GM23338 (cell line): ENCODE data around the gene OR2A42. TPM values are rescaled to one million over a fixed set of nuclear protein-coding genes. Genes with fewer than 3 reads are reported as not detected.

Source experiments
- ATAC-seq: fragments of 200-7000 bp; cut with Tn5 transposase; 3 replicates; pipeline ENCODE4 v1.9.1; 2020
- DNase-seq: peaks from one replicate; pipeline ENCODE4 v3.0.0-alpha.2; 2015; ENCODE audit warnings: low spot score
- H2AFZ ChIP-seq: fragments of 200-600 bp; sonication (generic); 2 replicates; pipeline ENCODE4 v1.8.0; 2016; ENCODE audit warnings: antibody characterized with exemption, mild to moderate bottlenecking, moderate library complexity
- H3F3A ChIP-seq: fragments of 200-600 bp; sonication (generic); replicated peaks from 2 replicates; pipeline ENCODE4 v1.8.0; 2017; ENCODE audit warnings: antibody characterized with exemption, mixed run types, low read depth
- H3K27ac ChIP-seq: fragments of 200-600 bp; sonication (generic); 2 replicates; pipeline ENCODE4 v1.6.1; 2016; ENCODE audit warnings: low read depth
- H3K27me3 ChIP-seq: fragments of 200-600 bp; sonication (generic); 2 replicates; pipeline ENCODE4 v1.8.0; 2016; ENCODE audit warnings: mild to moderate bottlenecking, mixed run types, moderate library complexity; ENCODE audit not compliant: insufficient read depth
- H3K36me3 ChIP-seq: fragments of 200-600 bp; sonication (generic); 2 replicates; pipeline ENCODE4 v1.8.0; 2016; ENCODE audit warnings: mild to moderate bottlenecking; ENCODE audit not compliant: insufficient read depth
- H3K4me1 ChIP-seq: fragments of 200-600 bp; sonication (generic); 2 replicates; pipeline ENCODE4 v1.8.0; 2016; ENCODE audit warnings: mild to moderate bottlenecking, moderate library complexity; ENCODE audit not compliant: insufficient read depth
- H3K4me2 ChIP-seq: fragments of 200-600 bp; sonication (generic); 2 replicates; pipeline ENCODE4 v1.7.1; 2017; ENCODE audit warnings: mixed run types
- H3K4me3 ChIP-seq: fragments of 200-600 bp; sonication (generic); 2 replicates; pipeline ENCODE4 v1.6.1; 2016; ENCODE audit warnings: mixed run types
- H3K79me2 ChIP-seq: fragments of 200-600 bp; sonication (generic); replicated peaks from 2 replicates; pipeline ENCODE4 v1.8.0; 2017; ENCODE audit warnings: mild to moderate bottlenecking; ENCODE audit not compliant: insufficient read depth
- H3K9me2 ChIP-seq: fragments of 200-600 bp; sonication (generic); 2 replicates; pipeline ENCODE4 v1.8.0; 2017; ENCODE audit not compliant: insufficient read depth
- H4K20me1 ChIP-seq: fragments of 200-600 bp; sonication (generic); replicated peaks from 2 replicates; pipeline ENCODE4 v1.8.0; 2017; ENCODE audit warnings: mild to moderate bottlenecking; ENCODE audit not compliant: insufficient read depth
- H3K27ac Mint-ChIP-seq: 2 replicates; pipeline ENCODE4 v1.8.0; 2020; ENCODE audit warnings: inconsistent platforms, mild to moderate bottlenecking, moderate library complexity, mixed read lengths
- H3K27me3 Mint-ChIP-seq: 3 replicates; pipeline ENCODE4 v1.8.0; 2022; ENCODE audit warnings: low read depth, mild to moderate bottlenecking, moderate library complexity, mixed read lengths, inconsistent platforms; ENCODE audit not compliant: insufficient read depth, poor library complexity
- H3K36me3 Mint-ChIP-seq: 3 replicates; pipeline ENCODE4 v1.8.0; 2021; ENCODE audit warnings: low read depth, mild to moderate bottlenecking, inconsistent platforms, moderate library complexity, mixed read lengths
- H3K4me1 Mint-ChIP-seq: 3 replicates; pipeline ENCODE4 v1.8.0; 2020; ENCODE audit warnings: mild to moderate bottlenecking, inconsistent platforms, mixed read lengths
- H3K4me3 Mint-ChIP-seq: 3 replicates; pipeline ENCODE4 v1.8.0; 2021; ENCODE audit warnings: moderate library complexity, mild to moderate bottlenecking, inconsistent platforms, mixed read lengths
- H3K9me3 Mint-ChIP-seq: 3 replicates; pipeline ENCODE4 v1.8.0; 2020; ENCODE audit warnings: moderate library complexity, mild to moderate bottlenecking, inconsistent platforms, mixed read lengths
- CREB1 ChIP-seq: fragments of 250-450 bp; sonication (Bioruptor Pico); IDR thresholded peaks from 2 replicates; pipeline ENCODE4 v1.5.0; 2020; ENCODE audit warnings: low read depth, mild to moderate bottlenecking, moderate library complexity
- EZH2 ChIP-seq: fragments of 200-600 bp; sonication (generic); IDR thresholded peaks from one replicate; pipeline ENCODE4 v1.8.0; 2017; ENCODE audit warnings: antibody characterized with exemption, mild to moderate bottlenecking, low read depth; ENCODE audit not compliant: unreplicated experiment
- EZH2phosphoT487 ChIP-seq: fragments of 200-600 bp; sonication (generic); IDR thresholded peaks from one replicate; pipeline ENCODE4 v1.8.1; 2018; ENCODE audit warnings: antibody characterized with exemption; ENCODE audit not compliant: unreplicated experiment
- JUNB ChIP-seq: IDR thresholded peaks from one replicate; pipeline ENCODE4 v1.6.1; 2016; ENCODE audit warnings: antibody characterized with exemption; ENCODE audit not compliant: unreplicated experiment
- NANOG ChIP-seq: IDR thresholded peaks from 2 replicates; pipeline ENCODE4 v1.6.1; 2016; ENCODE audit warnings: antibody characterized with exemption, borderline replicate concordance
- POLR2AphosphoS5 ChIP-seq: IDR thresholded peaks from 2 replicates; pipeline ENCODE4 v1.6.1; 2016; ENCODE audit warnings: antibody characterized with exemption, low read depth
- ZNF114 ChIP-seq: fragments of 250-450 bp; sonication (Bioruptor Pico); IDR thresholded peaks from 2 replicates; pipeline ENCODE4 v1.5.0; 2020; ENCODE audit warnings: mild to moderate bottlenecking, moderate library complexity
- ZNF331 ChIP-seq: fragments of 250-450 bp; sonication (Bioruptor Pico); IDR thresholded peaks from 2 replicates; pipeline ENCODE4 v1.5.0; 2020; ENCODE audit warnings: low read depth, mild to moderate bottlenecking, moderate library complexity
- polyA plus RNA-seq: library from polyadenylated mRNA; unstranded; fragments of >200 nt; fragmentation: Nextera tagmentation; extraction: Ambion mirVana; gene quantifications from 2 replicates; pipeline ENCODE4 v1.2.1, GENCODE V29; 2016
- total RNA-seq: library from RNA; depleted of rRNA; stranded (reverse); fragments of >200 nt; shearing (Covaris generic); gene quantifications from 2 replicates; pipeline ENCODE4 v1.2.3, GENCODE V29; 2014
- TF ChIP-seq, protein P1 (sequence below): fragments of 250-450 bp; sonication (Bioruptor Pico); IDR thresholded peaks from 2 replicates; pipeline ENCODE4 v1.5.0; 2020; ENCODE audit warnings: mild to moderate bottlenecking, moderate library complexity
- TF ChIP-seq, protein P2 (sequence below), 2 experiments: fragments of 200-600 bp in 1 of 2; sonication (generic) in 1 of 2; conservative IDR thresholded peaks; 2 replicates each; pipeline versions ENCODE4 v1.5.1 to v1.6.1; 2016 to 2017; ENCODE audit warnings: antibody characterized with exemption in 2 of 2, low read depth in 2 of 2, mild to moderate bottlenecking in 2 of 2, moderate library complexity in 1 of 2
- TF ChIP-seq, protein P3 (sequence below): IDR thresholded peaks from one replicate; pipeline ENCODE4 v1.6.1; 2018; ENCODE audit warnings: antibody characterized with exemption; ENCODE audit not compliant: unreplicated experiment

Gene OR2A42
- total and polyA plus RNA-seq, 2 experiments from 2014 or later, result 0.28 to 2.1 TPM

DNA sequence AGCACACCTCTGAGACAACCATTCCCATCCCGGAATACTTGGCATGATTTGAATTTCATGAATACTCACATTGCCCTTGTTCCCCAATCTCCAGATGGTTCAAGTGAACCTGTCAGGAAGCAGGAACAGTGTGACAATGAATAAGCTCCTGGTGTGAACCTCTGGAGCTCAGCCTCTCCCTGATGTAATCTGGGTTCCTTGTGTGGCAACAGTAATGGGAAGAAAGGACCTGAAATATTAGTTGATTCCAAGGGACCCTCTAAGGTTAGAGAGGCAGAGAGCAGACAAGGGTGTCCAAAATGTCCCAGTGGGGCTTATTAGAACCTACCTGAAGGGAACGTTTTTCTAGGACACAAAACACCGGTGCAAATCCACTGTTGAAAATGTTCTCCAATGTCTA, 16.7 kb upstream of the OR2A42 start:
- Histone ChIP-seq H3K4me3 (no peak overlapping the region), H3K4me2 (no peak overlapping the region), H3K4me1 (peaks cover 10% of the 10 kb centered on the region; the same call in 1 of the 2 replicates), H3K79me2 (no peaks in the 10 kb centered on the region), H3K27ac (peak overlapping the region; percentile 80; the same call in 1 of the 2 replicates), H3F3A (no peaks in the 10 kb centered on the region), H3K27me3 (no peaks in the 10 kb centered on the region), H4K20me1 (no peaks in the 10 kb centered on the region), H3K9me2 (no peaks in the 10 kb centered on the region), H2AFZ (no peak overlapping the region), H3K36me3 (no peaks in the 10 kb centered on the region)
- Mint-ChIP-seq H3K4me3 (no peak overlapping the region), H3K9me3 (no peaks in the 10 kb centered on the region), H3K4me1 (peaks cover 13% of the 10 kb centered on the region; the same call in 2 of the 3 replicates), H3K27ac (no peak overlapping the region), H3K27me3 (no peaks in the 10 kb centered on the region), H3K36me3 (no peaks in the 10 kb centered on the region)
- TF ChIP-seq, protein P1, sequence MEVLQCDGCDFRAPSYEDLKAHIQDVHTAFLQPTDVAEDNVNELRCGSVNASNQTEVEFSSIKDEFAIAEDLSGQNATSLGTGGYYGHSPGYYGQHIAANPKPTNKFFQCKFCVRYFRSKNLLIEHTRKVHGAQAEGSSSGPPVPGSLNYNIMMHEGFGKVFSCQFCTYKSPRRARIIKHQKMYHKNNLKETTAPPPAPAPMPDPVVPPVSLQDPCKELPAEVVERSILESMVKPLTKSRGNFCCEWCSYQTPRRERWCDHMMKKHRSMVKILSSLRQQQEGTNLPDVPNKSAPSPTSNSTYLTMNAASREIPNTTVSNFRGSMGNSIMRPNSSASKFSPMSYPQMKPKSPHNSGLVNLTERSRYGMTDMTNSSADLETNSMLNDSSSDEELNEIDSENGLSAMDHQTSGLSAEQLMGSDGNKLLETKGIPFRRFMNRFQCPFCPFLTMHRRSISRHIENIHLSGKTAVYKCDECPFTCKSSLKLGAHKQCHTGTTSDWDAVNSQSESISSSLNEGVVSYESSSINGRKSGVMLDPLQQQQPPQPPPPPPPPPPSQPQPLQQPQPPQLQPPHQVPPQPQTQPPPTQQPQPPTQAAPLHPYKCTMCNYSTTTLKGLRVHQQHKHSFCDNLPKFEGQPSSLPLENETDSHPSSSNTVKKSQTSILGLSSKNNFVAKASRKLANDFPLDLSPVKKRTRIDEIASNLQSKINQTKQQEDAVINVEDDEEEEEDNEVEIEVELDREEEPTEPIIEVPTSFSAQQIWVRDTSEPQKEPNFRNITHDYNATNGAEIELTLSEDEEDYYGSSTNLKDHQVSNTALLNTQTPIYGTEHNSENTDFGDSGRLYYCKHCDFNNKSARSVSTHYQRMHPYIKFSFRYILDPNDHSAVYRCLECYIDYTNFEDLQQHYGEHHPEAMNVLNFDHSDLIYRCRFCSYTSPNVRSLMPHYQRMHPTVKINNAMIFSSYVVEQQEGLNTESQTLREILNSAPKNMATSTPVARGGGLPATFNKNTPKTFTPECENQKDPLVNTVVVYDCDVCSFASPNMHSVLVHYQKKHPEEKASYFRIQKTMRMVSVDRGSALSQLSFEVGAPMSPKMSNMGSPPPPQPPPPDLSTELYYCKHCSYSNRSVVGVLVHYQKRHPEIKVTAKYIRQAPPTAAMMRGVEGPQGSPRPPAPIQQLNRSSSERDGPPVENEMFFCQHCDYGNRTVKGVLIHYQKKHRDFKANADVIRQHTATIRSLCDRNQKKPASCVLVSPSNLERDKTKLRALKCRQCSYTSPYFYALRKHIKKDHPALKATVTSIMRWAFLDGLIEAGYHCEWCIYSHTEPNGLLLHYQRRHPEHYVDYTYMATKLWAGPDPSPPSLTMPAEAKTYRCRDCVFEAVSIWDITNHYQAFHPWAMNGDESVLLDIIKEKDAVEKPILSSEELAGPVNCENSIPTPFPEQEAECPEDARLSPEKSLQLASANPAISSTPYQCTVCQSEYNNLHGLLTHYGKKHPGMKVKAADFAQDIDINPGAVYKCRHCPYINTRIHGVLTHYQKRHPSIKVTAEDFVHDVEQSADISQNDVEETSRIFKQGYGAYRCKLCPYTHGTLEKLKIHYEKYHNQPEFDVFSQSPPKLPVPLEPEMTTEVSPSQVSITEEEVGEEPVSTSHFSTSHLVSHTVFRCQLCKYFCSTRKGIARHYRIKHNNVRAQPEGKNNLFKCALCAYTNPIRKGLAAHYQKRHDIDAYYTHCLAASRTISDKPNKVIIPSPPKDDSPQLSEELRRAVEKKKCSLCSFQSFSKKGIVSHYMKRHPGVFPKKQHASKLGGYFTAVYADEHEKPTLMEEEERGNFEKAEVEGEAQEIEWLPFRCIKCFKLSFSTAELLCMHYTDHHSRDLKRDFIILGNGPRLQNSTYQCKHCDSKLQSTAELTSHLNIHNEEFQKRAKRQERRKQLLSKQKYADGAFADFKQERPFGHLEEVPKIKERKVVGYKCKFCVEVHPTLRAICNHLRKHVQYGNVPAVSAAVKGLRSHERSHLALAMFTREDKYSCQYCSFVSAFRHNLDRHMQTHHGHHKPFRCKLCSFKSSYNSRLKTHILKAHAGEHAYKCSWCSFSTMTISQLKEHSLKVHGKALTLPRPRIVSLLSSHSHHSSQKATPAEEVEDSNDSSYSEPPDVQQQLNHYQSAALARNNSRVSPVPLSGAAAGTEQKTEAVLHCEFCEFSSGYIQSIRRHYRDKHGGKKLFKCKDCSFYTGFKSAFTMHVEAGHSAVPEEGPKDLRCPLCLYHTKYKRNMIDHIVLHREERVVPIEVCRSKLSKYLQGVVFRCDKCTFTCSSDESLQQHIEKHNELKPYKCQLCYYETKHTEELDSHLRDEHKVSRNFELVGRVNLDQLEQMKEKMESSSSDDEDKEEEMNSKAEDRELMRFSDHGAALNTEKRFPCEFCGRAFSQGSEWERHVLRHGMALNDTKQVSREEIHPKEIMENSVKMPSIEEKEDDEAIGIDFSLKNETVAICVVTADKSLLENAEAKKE, result 0 out of 2 replicates have a peak, but pooled peaks have one; percentile 4
- no peak for TF ChIP-seq EZH2phosphoT487
- TF ChIP-seq, protein P2, sequence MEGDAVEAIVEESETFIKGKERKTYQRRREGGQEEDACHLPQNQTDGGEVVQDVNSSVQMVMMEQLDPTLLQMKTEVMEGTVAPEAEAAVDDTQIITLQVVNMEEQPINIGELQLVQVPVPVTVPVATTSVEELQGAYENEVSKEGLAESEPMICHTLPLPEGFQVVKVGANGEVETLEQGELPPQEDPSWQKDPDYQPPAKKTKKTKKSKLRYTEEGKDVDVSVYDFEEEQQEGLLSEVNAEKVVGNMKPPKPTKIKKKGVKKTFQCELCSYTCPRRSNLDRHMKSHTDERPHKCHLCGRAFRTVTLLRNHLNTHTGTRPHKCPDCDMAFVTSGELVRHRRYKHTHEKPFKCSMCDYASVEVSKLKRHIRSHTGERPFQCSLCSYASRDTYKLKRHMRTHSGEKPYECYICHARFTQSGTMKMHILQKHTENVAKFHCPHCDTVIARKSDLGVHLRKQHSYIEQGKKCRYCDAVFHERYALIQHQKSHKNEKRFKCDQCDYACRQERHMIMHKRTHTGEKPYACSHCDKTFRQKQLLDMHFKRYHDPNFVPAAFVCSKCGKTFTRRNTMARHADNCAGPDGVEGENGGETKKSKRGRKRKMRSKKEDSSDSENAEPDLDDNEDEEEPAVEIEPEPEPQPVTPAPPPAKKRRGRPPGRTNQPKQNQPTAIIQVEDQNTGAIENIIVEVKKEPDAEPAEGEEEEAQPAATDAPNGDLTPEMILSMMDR (conservative IDR thresholded peaks at IDR 0.05; ENCODE audit: low read depth in 2 of 2), result no peak
- peak; percentile 29; the same call in 1 of the 3 replicates for ATAC-seq
- DNase-seq, result peak; percentile 57

DNA sequence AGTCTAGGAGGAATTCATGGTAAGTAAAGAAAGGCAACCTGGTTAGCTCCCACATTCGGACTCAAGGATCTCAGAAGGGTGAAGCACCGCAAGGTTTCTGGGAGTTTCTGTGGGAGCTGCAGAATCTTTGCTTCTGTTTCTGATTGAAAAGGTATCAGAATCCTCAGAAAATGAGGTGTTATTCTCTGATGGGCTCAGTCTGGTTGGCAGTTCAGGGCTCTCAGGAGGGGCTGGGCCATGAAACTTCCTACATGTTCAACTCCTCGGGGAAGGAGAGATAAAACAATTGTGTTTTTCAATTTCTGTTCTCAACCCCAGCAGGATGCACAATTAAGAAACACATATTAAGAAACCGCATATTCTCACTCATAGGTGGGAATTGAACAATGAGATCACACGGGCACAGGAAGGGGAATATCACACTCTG, 16.1 kb upstream of the OR2A42 start:
- H3K27ac ChIP-seq, result peak overlapping the region; percentile 24; the same call in 1 of the 2 replicates
- no peak for TF ChIP-seq JUNB
- no peak for TF ChIP-seq ZNF331 (CRISPR knock-in tag)
- TF ChIP-seq, protein P3, sequence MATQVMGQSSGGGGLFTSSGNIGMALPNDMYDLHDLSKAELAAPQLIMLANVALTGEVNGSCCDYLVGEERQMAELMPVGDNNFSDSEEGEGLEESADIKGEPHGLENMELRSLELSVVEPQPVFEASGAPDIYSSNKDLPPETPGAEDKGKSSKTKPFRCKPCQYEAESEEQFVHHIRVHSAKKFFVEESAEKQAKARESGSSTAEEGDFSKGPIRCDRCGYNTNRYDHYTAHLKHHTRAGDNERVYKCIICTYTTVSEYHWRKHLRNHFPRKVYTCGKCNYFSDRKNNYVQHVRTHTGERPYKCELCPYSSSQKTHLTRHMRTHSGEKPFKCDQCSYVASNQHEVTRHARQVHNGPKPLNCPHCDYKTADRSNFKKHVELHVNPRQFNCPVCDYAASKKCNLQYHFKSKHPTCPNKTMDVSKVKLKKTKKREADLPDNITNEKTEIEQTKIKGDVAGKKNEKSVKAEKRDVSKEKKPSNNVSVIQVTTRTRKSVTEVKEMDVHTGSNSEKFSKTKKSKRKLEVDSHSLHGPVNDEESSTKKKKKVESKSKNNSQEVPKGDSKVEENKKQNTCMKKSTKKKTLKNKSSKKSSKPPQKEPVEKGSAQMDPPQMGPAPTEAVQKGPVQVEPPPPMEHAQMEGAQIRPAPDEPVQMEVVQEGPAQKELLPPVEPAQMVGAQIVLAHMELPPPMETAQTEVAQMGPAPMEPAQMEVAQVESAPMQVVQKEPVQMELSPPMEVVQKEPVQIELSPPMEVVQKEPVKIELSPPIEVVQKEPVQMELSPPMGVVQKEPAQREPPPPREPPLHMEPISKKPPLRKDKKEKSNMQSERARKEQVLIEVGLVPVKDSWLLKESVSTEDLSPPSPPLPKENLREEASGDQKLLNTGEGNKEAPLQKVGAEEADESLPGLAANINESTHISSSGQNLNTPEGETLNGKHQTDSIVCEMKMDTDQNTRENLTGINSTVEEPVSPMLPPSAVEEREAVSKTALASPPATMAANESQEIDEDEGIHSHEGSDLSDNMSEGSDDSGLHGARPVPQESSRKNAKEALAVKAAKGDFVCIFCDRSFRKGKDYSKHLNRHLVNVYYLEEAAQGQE, result no peak
- TF ChIP-seq ZNF114 (CRISPR knock-in tag), result no peak
- TF ChIP-seq CREB1 (CRISPR knock-in tag), result no peak
- TF ChIP-seq NANOG, result no peak
- no peak for TF ChIP-seq POLR2AphosphoS5
- TF ChIP-seq EZH2, result no peak

More for the DNA sequence above, 16.1 kb upstream of the OR2A42 start:
- no peaks in the 10 kb centered on the region for H3F3A ChIP-seq
- no peaks in the 10 kb centered on the region for H3K36me3 ChIP-seq
- Mint-ChIP-seq H3K27me3 (no peaks in the 10 kb centered on the region), H3K4me1 (peaks cover 13% of the 10 kb centered on the region; the same call in 2 of the 3 replicates), H3K4me3 (no peak overlapping the region), H3K27ac (peak overlapping the region; percentile 71; the same call in 1 of the 2 replicates), H3K36me3 (no peaks in the 10 kb centered on the region), H3K9me3 (no peaks in the 10 kb centered on the region)
- no peak overlapping the region for H3K4me2 ChIP-seq
- no peak for ATAC-seq
- H3K79me2 ChIP-seq, result no peaks in the 10 kb centered on the region
- peak; percentile 5 for DNase-seq
- H4K20me1 ChIP-seq, result no peaks in the 10 kb centered on the region
- H3K4me1 ChIP-seq, result peaks cover 10% of the 10 kb centered on the region; the same call in 1 of the 2 replicates
- no peaks in the 10 kb centered on the region for H3K27me3 ChIP-seq
- no peak overlapping the region for H2AFZ ChIP-seq
- H3K4me3 ChIP-seq, result no peak overlapping the region
- no peaks in the 10 kb centered on the region for H3K9me2 ChIP-seq
